ENCODE measurements around the gene TKFC. TPM values are rescaled to one million over a fixed set of nuclear protein-coding genes. Genes with fewer than 3 reads are reported as not detected.
A peak's percentile ranks its signal among the peaks of the same experiment; 100 is the strongest.

TKFC gene
- total RNA-seq, 1 experiment from 2014 or later: 82.3 TPM

- H3K36me3 ChIP-seq (ENCODE audit: insufficient read depth, low read length, poor library complexity, severe bottlenecking): peaks cover 5% of the 10 kb centered on the region
- peaks cover 10% of the 10 kb centered on the region for H3K4me1 ChIP-seq (ENCODE audit: insufficient read depth, low read length, poor library complexity, severe bottlenecking)
- no peak overlapping the region for H3K27ac ChIP-seq (ENCODE audit: low read depth, low read length, poor library complexity, severe bottlenecking)
- DNase-seq (ENCODE audit: low spot score): no peak
- ChIA-PET CTCF (no interaction called here), POLR2A (ENCODE audit: low non-redundant PET) (no interaction called here)
- BruUV-seq (replicated peaks): no TSS peak
- H3K9me3 ChIP-seq (ENCODE audit: low read depth, low read length, poor library complexity, severe bottlenecking): no peaks in the 10 kb centered on the region
- no peaks in the 10 kb centered on the region for H3K27me3 ChIP-seq (replicated peaks; ENCODE audit: insufficient read depth, low read depth, low read length, poor library complexity)
- TF ChIP-seq EZH2 (IDR thresholded peaks at IDR 0.05; ENCODE audit: borderline replicate concordance, low read depth, low read length, poor library complexity, severe bottlenecking): no peak
- no peak overlapping the region for H3K4me3 ChIP-seq (ENCODE audit: low read depth, low read length, poor library complexity, severe bottlenecking)
- intact Hi-C loops (cut with micrococcal nuclease; ENCODE audit: unreplicated experiment): loop anchor here (5.0 kb wide), 1 partner anchor 128 kb away; no protein-coding TSS in a partner anchor
Measured at GRCh38 chr11:61390161-61390560, 57.1 kb downstream of the TKFC start.

DNA sequence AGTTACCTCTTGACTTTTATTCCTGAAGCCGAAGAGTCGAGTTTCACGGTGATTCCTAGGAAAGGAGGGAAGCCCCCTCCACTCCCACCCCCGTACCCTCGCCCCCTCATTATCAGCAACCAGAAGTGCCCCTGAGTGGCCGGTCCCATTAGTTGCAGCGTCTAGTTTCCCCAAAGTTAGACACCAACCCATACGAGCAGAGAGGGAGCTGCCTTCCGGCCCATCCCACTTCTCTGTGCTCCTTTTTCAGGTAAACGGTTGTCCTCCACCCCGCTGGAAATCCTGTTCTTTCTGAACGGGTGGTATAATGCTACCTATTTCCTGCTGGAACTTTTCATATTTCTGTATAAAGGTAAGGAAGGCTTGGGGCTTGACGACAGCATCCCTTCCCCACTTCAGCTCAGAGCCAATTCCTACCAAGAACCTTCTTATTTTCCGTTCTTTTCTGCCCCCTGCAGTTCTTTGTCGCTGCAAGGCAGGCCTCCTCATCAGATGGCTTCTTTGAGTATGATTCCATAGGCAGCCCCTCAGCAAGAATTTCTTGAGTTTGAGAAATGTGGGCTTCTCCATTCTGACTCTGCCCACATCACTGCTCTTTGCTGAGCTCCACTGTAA is 60.1 kb downstream of the TKFC start:
- Histone ChIP-seq H3K4me3 (ENCODE audit: low read depth, low read length, poor library complexity, severe bottlenecking) (peak overlapping the region; percentile 78), H3K27me3 (replicated peaks; ENCODE audit: insufficient read depth, low read depth, low read length, poor library complexity) (no peaks in the 10 kb centered on the region), H3K4me1 (ENCODE audit: insufficient read depth, low read length, poor library complexity, severe bottlenecking) (peaks cover 10% of the 10 kb centered on the region), H3K9me3 (ENCODE audit: low read depth, low read length, poor library complexity, severe bottlenecking) (no peaks in the 10 kb centered on the region), H3K27ac (ENCODE audit: low read depth, low read length, poor library complexity, severe bottlenecking) (peak overlapping the region; percentile 62), H3K36me3 (ENCODE audit: insufficient read depth, low read length, poor library complexity, severe bottlenecking) (peaks cover 7% of the 10 kb centered on the region)
- ChIA-PET POLR2A (ENCODE audit: low non-redundant PET) (interaction anchor here (0.6 to 1.4 kb wide), 2 partner anchors 31 to 116 kb away, joined by 5 to 8 read pairs; partner anchors contain the start of genes CYB561A3 and TMEM138), CTCF (interaction anchor here (0.8 to 1.5 kb wide), 5 partner anchors 31 to 139 kb away, joined by 3 to 9 read pairs (median 3); partner anchors contain the start of gene CYB561A3)
- no TSS peak for BruUV-seq (replicated peaks)
- intact Hi-C loops (cut with micrococcal nuclease; ENCODE audit: unreplicated experiment): loop anchor here (5.0 kb wide), 1 partner anchor 131 kb away; no protein-coding TSS in a partner anchor
- TF ChIP-seq CTCF (conservative IDR thresholded peaks at IDR 0.05; ENCODE audit: low read depth, low read length): peak; percentile 48
- TF ChIP-seq EZH2 (IDR thresholded peaks at IDR 0.05; ENCODE audit: borderline replicate concordance, low read depth, low read length, poor library complexity, severe bottlenecking): no peak
- peak; percentile 67 for DNase-seq (ENCODE audit: low spot score)

Other genes with a start within 250 kb of the TKFC start
- gene CD5, start 230.7 kb upstream of the TKFC start, total RNA-seq (2021): not detected in 2 replicates
- gene VPS37C, start 171.8 kb upstream of the TKFC start, total RNA-seq (2021): 29.7 and 32.7 TPM in 2 replicates
- not detected in 2 replicates for gene PGA3, start 129.7 kb upstream of the TKFC start, total RNA-seq (2021)
- gene PGA4, start 110.9 kb upstream of the TKFC start, total RNA-seq (2021): not detected in 2 replicates
- gene PGA5, start 92.1 kb upstream of the TKFC start, total RNA-seq (2021): not detected in 2 replicates
- 8.0 and 8.6 TPM in 2 replicates for gene VWCE, start 37.9 kb upstream of the TKFC start, total RNA-seq (2021)
- 305 and 307 TPM in 2 replicates for gene DDB1, start 123 bp upstream of the TKFC start, total RNA-seq (2021)
- 42.1 and 54.7 TPM in 2 replicates for gene CYB561A3, start 28.7 kb downstream of the TKFC start, total RNA-seq (2021)
- 58.8 and 82.8 TPM in 2 replicates for gene TMEM138, start 29.1 kb downstream of the TKFC start, total RNA-seq (2021)
- 11.5 and 11.6 TPM in 2 replicates for gene TMEM216, start 59.4 kb downstream of the TKFC start, total RNA-seq (2021)
- gene CPSF7, start 96.7 kb downstream of the TKFC start, total RNA-seq (2021): 160 and 162 TPM in 2 replicates
- gene SDHAF2, start 96.9 kb downstream of the TKFC start, total RNA-seq (2021): 46.6 and 49.1 TPM in 2 replicates
- gene LRRC10B, start 175.5 kb downstream of the TKFC start, total RNA-seq (2021): 17.3 and 17.4 TPM in 2 replicates
- gene SYT7, start 247.8 kb downstream of the TKFC start, total RNA-seq (2021): 1.3 and 2.0 TPM in 2 replicates

All from A673 (cell line).